Right lobe of liver (tissue), 4 donors: ENCODE measurements around the gene LGALS13.

Experiments
- CTCF ChIP-seq, 4 donors: fragments of 200-600 bp in 3 of 4; fragments of 450-650 bp in 1 of 4; IDR thresholded peaks; one replicate each; pipeline versions ENCODE4 v1.5.1 to v1.8.0; 2016 to 2022; ENCODE audit warnings: antibody characterized with exemption in 4 of 4, mild to moderate bottlenecking in 2 of 4
- POLR2A ChIP-seq: fragments of 450-650 bp; IDR thresholded peaks from one replicate; pipeline ENCODE4 v1.6.1; 2017; ENCODE audit warnings: antibody characterized with exemption, mild to moderate bottlenecking
- donor health status: DM: no; HTN: no; CAD: no.
- donor health status: DM: no; HTN: no; CAD: no.
- donor health status: DM: no; HTN: yes; CAD: no.

GRCh38 chr19:39595950-39596349 lies 6.4 kb upstream of the LGALS13 start:
- TF ChIP-seq CTCF (IDR thresholded peaks at IDR 0.05) (no peak), POLR2A (no peak)
